Frontal cortex (tissue), 4 donors: Measurements from ENCODE around the gene ARHGAP8. TPM values are rescaled to one million over a fixed set of nuclear protein-coding genes. Genes with fewer than 3 reads are reported as not detected.
"Not testable (repeated sequence)": the region's sequence is repeated elsewhere in the genome, so short reads cannot be mapped to it uniquely, and the experiment has no call there.

Source experiments
- DNase-seq, 2 donors: peaks; one replicate each; pipeline ENCODE4 v3.0.0; 2012; ENCODE audit warnings: low spot score in 2 of 2
- FAIRE-seq: peaks from 2 replicates; lab custom pipeline; 2012; peaks lifted over from hg19 to GRCh38; lab: Jason Lieb, UNC
- total RNA-seq: library from RNA; depleted of rRNA; stranded (reverse); fragments of >200 nt; gene quantifications from one replicate; pipeline ENCODE4 v1.2.3, GENCODE V29; 2014
- donor health status: control.
- donor health status: control.
- donor health status: control.

The ARHGAP8 gene
- total RNA-seq, 1 donor from 2014 or later: 1.2 TPM

DNA sequence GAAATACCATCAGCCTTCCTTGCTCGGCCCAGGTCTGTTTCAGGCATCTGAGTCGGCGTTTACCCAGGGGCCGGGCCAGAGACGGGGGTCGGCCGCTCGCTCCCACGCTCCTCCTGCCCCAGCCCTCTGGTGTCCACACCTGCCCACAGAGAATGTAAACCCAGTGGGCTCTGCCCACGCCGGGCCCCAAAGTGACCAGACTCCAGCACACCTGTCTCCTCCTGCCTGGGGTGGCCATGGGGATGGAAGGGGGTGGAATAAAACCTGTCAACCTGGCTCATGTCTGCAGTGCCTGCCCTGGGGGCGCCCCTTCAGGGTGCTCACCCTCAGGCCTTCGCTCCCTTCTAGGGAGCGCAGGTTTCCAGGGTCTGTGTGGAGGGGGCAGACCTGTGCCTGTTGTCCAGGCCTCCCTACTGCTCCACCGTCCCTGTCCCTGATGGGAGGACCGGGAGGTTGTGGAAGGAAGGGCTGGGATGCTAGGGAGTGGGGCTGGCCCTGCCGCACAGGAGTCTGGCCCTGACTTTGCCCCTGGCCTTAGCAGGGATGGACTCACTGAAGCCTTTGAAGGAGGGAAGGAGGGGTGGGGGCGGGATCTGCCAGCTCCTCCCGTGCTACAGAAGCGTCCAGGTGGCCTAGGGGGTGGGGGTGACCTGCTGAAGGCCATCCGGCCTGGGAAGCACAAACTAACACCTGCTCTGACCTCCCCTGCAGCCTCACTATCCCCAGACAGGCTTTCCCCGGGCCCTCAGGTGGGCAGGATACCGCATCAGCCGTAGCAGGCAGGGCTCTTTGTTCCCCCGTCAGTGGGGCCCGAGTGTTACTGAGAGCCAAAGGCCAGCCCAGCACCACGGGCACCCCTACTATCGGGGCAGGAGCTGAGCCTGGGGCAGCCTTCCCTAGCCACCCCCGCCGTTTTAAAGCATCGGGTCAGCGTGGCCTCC, 14.7 kb upstream of the ARHGAP8 start:
- no peak for DNase-seq
- no peak for FAIRE-seq

DNA sequence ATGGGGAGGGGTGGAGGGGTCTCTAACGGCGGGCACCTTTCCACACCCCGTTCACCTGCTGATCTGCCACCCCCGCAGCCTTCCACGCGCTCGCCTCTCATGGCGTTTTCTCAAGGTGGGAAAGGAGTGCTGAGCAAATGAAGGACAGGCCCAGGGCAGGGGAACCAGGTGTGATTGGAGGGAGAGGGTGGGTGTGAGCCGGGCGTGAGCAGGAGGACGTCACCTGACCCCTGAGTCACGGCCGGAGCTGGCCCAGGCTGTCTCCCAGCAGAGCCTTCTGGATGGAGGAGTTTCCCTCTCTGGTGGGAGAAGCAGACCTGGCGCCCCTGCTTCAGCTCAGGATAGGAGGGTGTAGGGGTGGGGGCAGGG, 14.0 kb upstream of the ARHGAP8 start:
- DNase-seq (no peak), FAIRE-seq (no peak)

DNA sequence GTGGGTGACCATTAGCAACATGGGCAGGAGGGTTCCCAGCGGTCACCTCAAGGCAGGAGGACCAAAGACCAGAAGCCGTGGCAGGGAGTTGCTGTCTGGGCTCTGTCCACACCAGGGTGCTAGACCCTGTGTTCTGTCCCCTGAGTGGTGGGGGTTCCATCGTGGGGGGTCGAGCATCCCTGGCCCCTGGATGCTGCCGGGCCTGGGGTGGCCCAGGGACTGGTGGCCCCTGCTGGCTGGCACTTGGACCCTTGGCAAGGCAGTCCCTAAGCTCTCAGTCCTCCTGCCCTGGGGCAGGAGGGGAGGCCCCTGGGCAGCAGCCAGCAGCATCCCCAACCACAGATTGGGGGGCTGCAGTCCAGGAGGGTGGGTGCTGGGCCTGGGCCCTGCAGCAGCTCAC, 13.4 kb upstream of the ARHGAP8 start:
- DNase-seq (no peak), FAIRE-seq (no peak)

DNA sequence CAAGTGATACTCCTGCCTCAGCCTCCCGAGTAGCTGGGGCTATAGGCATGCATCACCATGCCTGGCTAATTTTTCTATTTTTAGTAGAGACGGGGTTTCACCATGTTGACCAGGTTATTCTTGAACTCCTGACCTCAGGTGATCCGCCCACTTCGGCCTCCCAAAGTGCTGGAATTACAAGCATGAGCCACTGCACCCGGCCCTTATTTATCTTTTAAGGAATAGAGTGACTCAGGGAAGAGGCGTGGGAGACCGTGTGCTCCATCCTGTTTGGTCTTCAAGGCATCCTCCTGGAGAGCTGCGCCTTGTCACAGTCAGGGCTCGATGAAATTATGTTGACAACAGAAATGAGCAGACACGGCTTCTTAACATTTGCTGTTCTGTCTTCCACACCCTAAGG, 12.7 kb upstream of the ARHGAP8 start:
- not testable (repeated sequence) for DNase-seq, FAIRE-seq

DNA sequence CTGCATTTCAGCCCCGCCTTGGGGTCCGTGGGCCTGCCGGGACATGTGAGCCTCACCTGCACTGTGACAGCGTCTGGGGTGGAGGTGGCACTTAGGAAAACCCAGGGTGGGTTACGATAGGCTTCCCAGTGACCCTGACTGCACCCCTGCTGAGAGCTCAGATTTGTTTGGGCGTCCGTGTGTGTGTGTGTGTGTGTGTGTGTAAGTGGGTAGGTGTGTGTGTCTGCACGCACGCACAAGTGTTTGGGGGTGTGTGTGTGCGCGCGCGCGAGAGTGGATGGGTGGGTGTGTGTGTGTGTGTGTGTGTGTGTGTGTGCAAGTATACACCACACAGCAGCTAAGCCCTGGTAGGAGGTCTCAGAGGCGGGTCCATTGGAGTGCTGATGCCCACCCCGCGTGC, 12.1 kb upstream of the ARHGAP8 start:
- FAIRE-seq (no peak), DNase-seq (no peak)

DNA sequence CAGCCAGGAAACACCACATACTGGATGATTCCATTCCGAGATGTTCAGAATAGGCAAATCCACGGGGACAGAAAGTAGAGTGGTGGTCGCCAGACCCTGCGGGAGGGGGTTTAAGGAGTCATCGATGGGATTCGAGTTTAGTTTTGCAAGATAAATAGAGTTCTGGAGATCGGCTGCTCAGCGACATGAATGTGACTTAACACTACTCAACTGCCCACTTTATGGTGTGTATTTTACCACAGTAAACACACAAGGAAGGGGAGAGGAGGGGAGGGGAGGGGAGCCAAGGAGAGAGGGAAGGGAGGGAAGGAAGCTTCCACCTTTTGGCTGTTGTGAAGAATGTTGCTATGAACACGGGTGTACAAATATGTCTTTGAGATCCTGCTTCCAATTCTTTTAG, 10.4 kb upstream of the ARHGAP8 start:
- no peak for DNase-seq
- no peak for FAIRE-seq

DNA sequence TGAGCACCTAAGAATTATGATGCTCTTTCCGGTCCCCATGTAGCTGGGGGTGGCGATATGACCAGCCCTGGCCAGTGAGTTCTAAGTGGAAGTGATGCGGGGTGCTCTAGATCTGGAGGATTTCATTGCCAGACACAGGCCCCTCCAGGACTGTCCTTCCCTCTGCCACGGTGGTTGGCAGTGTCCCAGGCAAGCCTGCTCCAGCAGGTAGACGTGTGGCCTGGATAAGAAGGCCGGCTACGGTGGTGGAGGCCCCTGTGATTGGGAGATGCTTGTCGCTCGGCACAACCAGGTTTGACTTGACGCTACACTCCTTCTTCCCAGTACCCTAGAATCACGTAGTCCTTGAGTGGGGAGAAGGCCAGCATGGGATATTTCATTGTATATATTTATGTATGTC, 9.1 kb upstream of the ARHGAP8 start:
- DNase-seq (no peak), FAIRE-seq (no peak)

DNA sequence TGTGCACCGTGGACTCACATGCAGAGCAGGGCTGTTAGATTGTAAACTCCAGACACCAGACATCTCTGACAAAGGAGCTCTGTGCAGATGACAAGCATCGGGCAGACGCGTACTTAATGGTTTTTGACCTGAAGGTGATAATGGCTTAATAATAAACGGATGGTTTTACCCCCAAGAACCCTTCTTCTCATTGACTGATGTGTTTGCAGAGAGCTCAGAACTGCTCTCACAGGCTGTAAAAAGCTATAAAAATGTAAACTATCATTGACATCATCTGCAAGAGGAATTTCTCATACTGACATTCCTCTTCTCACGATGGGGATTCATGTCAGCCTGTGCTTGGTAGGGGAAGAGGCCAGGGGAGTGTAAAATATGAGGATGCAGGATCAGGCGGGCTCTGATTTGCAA, 8.6 kb upstream of the ARHGAP8 start:
- no peak for DNase-seq
- no peak for FAIRE-seq

DNA sequence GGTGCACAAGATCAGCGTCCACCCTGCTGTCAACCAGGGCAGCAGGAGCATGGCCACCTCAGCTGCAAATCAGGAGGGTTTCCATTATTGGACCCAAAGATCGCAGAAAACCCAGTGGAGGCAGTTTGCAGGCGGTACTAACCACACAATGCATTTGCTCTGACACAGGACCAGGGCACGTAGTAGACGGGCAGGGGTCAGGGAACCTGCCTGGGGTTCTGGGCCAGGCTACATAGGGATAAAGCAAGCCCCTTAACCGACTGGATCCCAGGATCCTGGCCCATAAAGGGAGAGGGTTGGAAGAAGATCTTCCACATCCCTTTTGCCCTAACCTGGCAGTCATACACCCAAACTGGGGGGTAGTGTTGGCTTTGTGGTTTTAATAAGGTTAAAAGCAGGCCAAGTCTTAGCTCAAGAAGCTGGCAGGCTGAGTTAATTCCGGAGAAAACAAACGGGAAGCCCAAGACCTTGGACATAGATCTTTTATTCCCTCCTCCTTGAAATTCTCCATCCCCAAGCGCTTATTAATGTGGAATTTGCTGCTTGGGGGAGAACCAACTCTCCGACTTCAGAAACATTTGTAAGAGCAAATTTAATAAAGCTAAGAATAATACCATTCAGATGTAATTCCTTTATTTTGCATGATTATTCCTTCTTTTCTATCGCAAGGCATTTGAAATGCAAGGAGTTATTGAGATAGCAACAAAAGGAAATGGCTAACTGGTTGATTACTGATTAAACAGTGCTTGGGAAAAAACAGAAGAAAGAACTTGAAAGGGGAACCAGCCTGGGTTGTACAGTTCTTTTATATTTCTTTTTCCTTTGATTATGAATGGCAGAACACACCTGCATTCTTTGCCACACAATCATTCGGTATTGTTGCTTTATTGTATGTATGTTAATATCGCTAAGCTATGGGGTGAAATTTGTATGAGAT, 6.3 kb upstream of the ARHGAP8 start:
- DNase-seq (no peak), FAIRE-seq (no peak)

DNA sequence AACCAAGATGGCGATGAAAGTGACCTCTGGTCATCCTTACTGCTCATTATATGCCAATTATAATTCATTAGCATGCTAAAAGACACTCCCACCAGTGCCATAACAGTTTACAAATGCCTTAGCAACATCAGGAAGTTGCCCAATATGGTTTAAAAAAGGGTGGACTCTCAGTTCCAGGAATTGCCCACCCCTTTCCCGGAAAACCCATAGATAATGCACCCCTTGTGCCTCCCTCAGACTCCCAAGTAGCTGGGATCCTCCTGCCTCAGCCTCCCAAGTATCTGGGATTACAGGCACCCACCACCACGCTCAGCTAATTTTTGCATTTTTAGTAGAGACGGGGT, 4.6 kb upstream of the ARHGAP8 start:
- not testable (repeated sequence) for FAIRE-seq

DNA sequence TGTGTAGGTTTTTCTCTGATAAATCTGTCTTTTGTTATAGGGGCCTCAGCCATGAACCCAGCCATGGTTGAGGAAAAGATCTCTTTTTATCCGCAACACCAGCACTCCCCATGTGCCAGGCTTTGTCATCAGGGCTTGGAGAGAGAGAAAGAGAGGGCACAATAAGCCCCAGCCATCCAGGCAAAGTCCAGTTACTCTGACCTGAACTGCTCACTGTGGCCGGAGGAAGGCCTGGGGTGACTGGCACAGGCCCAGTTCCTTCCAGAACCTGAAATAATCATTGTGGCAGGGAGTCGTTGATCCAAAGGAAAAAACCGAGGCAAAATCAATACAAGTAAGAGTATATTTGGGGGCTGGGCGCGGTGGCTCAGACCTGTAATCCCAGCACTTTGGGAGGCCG, 3.9 kb upstream of the ARHGAP8 start:
- DNase-seq (no peak), FAIRE-seq (no peak)

More for the DNA sequence above, 4.6 kb upstream of the ARHGAP8 start:
- DNase-seq: not testable (repeated sequence)

DNA sequence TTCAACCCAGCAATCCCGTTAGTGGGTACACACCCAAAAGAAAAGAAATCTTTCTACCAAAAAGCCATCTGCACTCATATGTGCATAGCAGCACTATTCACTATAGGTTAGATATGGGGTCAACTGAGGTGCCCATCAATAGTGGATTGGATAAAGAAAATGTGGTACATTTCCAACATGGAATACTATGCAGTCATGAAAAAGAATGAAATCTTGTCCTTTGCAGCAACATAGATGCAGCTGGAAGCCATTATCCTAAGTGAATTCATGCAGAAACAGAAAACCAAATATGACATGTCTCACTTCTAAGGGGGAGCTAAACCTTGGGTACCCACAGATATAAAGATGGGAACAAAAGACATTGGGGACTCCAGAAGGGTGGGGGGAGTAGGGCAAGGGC, 1.9 kb upstream of the ARHGAP8 start:
- no peak for DNase-seq
- no peak for FAIRE-seq

DNA sequence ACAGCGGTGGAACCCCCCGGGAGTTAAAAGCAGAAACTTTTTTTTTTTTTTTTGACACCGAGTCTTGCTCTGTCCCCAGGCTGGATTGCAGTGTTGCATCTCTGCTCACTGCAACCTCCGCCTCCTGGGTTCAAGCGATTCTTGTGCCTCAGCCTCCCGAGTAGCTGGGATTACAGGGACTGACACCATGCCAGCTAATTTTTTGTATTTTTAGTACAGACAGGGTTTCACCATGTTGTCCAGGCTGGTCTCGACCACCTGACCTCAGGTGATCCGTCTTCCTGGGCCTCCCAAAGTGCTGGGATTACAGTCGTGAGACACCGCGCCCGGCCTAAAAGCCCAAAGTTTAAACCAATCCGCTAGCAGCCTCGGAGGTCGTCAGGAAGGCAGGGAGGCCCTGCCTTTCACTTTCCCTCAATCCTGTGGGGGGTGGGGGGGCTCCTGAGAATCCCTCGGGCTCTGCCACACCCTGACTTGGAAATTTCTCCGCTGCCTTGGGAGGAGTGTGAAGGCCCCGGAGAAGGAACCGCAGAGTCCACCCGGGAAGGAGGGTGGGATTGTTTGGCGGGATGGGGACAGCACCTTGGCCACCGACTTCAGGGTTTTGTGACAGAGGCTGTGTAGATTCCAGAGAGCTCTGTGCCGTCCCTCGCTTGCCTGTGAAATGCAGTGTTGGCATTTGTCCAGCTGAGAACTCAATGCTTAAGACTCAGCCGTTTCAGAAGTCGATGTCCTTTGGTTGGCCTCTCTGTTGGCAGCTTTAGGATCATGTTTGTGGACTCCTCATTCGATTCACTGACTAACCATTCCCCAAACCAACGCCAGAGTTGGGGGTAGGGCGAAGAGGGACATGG, 1.0 kb downstream of the ARHGAP8 start:
- DNase-seq: no peak
- FAIRE-seq: no peak

DNA sequence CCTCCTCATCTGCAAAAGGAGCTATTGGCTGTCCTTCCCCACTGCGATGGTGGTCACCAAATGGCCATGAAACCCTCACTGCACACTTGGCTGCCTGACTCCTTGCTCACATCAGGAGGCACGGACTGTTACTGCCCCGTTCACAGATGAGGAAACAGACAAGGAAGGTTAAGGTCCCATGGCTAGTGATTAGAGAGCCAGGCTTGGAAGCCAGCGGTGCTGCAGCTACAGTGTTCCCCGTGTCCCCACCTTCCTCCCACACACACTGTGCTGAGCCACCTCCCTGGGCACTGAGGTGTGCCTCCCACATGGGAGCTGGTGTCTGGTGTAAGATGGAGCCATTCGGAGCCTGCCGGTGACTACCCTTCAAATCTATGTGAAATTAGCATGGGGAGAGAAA, 2.6 kb downstream of the ARHGAP8 start:
- DNase-seq (no peak), FAIRE-seq (no peak)

DNA sequence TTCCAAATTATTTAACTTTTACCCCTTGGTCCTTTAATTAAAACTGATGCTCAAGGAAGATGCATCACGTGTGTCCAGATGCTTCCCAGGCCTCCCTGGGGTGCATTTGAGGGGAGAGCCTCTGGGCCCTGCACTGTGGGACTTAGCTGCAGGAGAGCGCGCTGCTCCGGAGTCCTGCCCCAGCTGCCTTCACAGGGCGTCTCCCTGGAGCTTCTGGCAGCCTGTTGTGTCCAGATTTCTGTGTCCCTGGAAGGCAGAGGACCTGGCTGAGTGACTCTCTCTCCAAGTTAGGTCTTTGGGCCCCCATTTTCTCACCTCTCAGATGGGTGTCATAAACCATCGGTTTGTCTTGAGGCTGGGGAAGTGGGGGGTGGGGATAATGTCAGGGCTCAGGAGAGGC, 3.0 kb downstream of the ARHGAP8 start:
- FAIRE-seq (no peak), DNase-seq (no peak)

DNA sequence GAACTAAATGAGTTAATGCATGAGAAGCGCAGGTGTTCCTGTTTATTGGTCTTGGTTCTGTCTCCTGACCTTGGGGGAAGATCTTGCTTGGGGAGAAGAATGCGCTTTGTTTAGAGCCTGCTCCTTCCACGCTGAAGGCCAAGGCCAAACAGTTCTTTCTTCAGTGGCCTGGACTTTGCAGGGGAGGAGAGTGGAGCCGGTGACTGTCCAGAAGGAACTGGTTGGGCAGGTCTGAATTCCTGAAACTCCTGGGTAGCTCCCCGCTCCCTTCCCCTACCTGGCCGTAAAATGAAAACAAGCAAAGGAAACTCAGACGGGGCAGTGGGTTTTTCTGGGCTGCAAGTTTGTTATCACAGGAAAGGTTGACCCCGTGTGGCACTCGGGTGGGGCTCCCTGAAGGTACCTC, 3.6 kb downstream of the ARHGAP8 start:
- DNase-seq: no peak
- no peak for FAIRE-seq

DNA sequence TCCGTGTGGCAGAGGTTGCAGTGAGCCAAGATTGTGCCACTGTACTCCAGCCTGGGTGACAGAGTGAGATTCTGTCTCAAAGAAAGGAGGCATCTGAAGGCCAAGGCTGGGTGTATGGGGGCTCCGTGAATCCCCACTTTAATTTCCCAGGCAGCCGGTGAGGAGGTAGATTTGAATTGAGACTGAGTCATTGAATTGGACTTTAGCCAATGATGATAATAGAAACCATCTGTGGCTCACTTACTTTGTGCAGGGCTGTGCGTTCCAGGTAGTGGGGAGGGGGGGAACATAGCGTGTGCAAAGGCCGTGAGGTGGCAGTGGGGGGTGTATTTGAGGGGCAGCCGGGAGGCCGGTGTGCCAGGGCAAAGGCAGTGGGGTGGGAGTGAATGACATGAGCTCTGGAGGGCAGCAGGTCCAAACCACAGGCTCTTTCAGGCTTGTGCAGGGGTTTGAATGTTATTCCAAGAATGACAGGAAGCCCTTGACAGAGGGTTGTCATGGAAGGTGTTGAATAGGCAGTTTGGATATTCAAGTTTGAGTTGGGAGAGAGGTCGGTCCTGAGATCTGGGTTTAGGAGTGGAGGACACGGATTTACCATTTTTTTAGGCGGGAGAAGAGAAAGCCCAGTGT, 6.1 kb downstream of the ARHGAP8 start:
- DNase-seq (peak in 1 of 2 donors; percentile 48), FAIRE-seq (no peak)

DNA sequence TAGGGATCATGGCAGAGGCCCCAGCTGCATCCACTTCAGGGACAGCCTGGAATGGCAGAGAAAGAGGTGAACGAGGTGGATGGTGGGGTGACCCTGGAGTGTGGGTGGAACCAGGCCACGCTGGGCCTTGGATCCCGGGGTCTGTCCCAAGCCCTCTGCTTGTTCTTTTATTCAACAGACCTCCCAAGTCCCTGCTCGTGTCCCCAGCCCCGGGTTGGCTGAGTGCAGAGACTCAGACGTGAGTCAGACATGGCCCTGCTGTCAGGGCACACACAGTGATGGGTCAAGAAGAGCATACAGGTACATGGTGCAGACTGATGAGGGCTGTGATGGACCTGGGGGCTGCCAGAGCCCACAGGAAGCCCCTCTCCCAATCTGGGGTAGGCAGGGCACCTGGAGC, 6.6 kb downstream of the ARHGAP8 start:
- no peak for FAIRE-seq
- DNase-seq: no peak

DNA sequence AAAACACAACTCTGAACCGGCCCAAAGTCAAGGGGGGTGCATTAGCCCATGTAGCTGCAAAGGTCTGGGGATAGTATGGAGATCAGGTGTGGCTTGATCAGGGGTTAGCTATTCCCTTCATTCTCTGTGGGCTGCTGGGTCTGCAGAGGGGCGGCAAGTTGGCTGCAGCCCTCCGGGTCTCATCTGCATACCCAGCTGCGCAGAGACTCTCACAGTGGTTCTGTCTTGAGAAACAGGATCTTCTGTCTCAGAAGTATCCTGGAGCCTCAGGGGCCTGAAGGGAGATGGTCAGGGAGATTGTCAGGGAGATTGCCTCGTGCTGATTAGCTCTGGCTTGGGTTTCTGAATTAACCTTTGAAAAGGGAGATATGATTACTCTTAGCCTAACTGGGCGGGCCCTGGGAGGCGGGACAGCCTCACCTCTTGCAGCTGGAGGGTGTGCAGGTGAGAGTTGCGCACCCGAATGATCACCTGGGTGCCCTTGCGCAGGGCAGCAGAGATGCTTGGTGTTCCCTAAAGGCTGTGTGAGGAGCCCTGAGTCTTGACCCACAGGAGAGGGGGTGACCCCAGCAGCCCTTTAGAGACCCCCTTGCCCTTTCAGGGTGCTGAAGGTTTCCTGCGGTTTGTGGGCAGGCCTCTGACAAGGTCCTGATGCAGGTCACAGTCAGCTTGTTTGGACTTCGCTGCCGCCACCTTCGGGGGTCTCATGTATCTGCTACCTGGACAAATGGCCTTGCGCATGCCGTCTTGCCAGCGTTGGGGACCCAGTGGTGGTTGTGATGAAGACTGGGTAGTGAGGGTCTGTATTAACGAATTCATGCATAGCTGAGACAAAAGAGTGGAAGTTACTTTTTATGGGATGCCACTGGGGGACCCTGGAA, 7.3 kb downstream of the ARHGAP8 start:
- DNase-seq: no peak
- no peak for FAIRE-seq
